HG02840 (cell line): Measurements from ENCODE around the gene TAS2R8.

Experiments used
- ATAC-seq: cut with Tn5 transposase; IDR thresholded peaks from one replicate; pipeline ENCODE4 v1.9.1; 2021; ENCODE audit warnings: mild to moderate bottlenecking, moderate library complexity, moderate number of reproducible peaks; ENCODE audit not compliant: unreplicated experiment, low FRiP score

Gene TAS2R8

DNA sequence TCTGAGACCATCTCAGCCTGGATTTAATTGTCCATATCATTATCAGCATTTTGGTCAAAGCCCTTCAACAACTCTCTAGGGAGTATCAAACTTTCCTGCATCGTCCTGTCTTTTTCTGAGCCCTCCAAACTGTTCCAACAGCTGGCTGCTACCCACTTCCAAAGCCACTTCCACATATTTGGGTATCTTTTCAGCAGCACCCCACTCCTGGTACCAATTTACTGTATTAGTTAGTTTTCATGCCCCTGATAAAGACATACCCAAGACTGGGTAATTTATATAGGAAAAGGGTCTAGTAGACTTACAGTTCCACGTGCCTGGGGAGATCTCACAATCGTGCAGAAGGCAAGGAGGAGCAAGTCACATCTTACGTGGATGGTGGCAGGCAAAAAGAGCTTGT, 50.9 kb downstream of the TAS2R8 start:
- ATAC-seq, result no peak
